ENCODE measurements around the gene TAS2R50. TPM values are rescaled to one million over a fixed set of nuclear protein-coding genes. Genes with fewer than 3 reads are reported as not detected.

The TAS2R50 gene
- total and polyA plus RNA-seq, 9 of the 15 experiments (the other 6 are each of a cell fraction or from before 2014, with no cell fraction given): 0.06 to 1.3 (median 0.42) TPM; not detected in 3

DNA sequence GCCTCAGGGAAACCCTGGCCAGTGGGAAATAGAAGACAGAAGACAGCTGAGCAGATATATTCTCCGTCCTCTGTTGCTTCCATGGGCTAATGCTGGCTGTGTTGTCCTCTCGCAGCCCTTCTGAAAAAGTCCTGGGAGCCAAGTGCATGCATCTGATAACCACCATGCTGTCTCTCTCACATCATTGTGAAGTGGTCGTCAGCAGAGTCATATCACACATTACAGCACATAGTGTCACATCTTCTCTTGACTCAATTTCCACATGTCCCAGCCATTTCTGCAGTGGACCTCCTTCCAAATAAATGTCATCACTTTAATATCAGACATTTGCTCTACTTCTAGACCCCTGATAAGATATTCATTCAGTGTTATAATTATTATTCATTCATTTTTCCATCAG is 7.6 kb upstream of the TAS2R50 start:
- intact Hi-C loops (cut with micrococcal nuclease): no loop called here
- FAIRE-seq: no peak
- WGBS (ENCODE audit: insufficient coverage, low coverage, missing lambda C conversion rate): no CpG with 5 or more reads among the region's 3 CpGs

More for the DNA sequence above, 7.6 kb upstream of the TAS2R50 start:
- Histone ChIP-seq H3K36me3 (ENCODE audit: control insufficient read depth, insufficient read depth, low read length) (peaks cover 4% of the 10 kb centered on the region; the same call in 1 of the 3 replicates), H3K4me2 (ENCODE audit: insufficient read depth, low read length) (no peak overlapping the region), H3K9me3 (replicated peaks; ENCODE audit: control insufficient read depth, insufficient read depth, low read depth, low read length) (no peaks in the 10 kb centered on the region), H3K27me3 (ENCODE audit: control insufficient read depth in 2 of 2, insufficient read depth in 2 of 2, low read length in 2 of 2) (no peaks in the 10 kb centered on the region), H3K79me2 (ENCODE audit: control insufficient read depth, insufficient read depth, low read length) (no peaks in the 10 kb centered on the region), H3K9me1 (ENCODE audit: control insufficient read depth, insufficient read depth, low read length) (no peaks in the 10 kb centered on the region), H3K27ac (ENCODE audit: extremely low read depth, low read depth, low read length) (no peak overlapping the region), H3K4me3 (no peak overlapping the region), H2AFZ (ENCODE audit: low read depth, low read length) (no peak overlapping the region), H3K9ac (ENCODE audit: insufficient read depth in 1 of 2, low read depth in 2 of 2, low read length in 2 of 2) (no peak overlapping the region), H4K20me1 (replicated peaks; ENCODE audit: control insufficient read depth, insufficient read depth, low read length) (no peaks in the 10 kb centered on the region), H3K4me1 (replicated peaks in 1 of 2; ENCODE audit: control insufficient read depth in 2 of 2, insufficient read depth in 2 of 2, low read length in 2 of 2) (no peaks in the 10 kb centered on the region)
- no TSS peak for BruUV-seq (replicated peaks)
- in situ Hi-C loops (cut with MboI): no loop called here
- TF ChIP-seq ZNF143 (CRISPR knock-in tag; IDR thresholded peaks at IDR 0.05) (no peak), ZNF695 (CRISPR knock-in tag; IDR thresholded peaks at IDR 0.05) (no peak), NCOA2 (IDR thresholded peaks at IDR 0.05; ENCODE audit: partially characterized antibody in 2 of 2) (no peak), TAF15 (IDR thresholded peaks at IDR 0.05; ENCODE audit: low read depth, low read length) (no peak), ARHGAP35 (IDR thresholded peaks at IDR 0.05; ENCODE audit: partially characterized antibody) (no peak), FOXM1 (IDR thresholded peaks at IDR 0.05; ENCODE audit: low read depth) (no peak), FOXM1 (CRISPR knock-in tag; IDR thresholded peaks at IDR 0.05; ENCODE audit: low read depth) (no peak), FOXJ3 (CRISPR knock-in tag; IDR thresholded peaks at IDR 0.05) (no peak), ZNF3 (CRISPR knock-in tag; IDR thresholded peaks at IDR 0.05) (no peak), SIN3B (IDR thresholded peaks at IDR 0.05; ENCODE audit: low read depth) (no peak), CHD4 (IDR thresholded peaks at IDR 0.05; ENCODE audit: insufficient read depth, insufficient replicate concordance, low read depth, low read length, poor library complexity, severe bottlenecking) (no peak), SAP30 (IDR thresholded peaks at IDR 0.05; ENCODE audit: borderline replicate concordance, insufficient read depth, low read depth, low read length, poor library complexity, severe bottlenecking) (no peak)
- TF ChIP-seq, protein P1, sequence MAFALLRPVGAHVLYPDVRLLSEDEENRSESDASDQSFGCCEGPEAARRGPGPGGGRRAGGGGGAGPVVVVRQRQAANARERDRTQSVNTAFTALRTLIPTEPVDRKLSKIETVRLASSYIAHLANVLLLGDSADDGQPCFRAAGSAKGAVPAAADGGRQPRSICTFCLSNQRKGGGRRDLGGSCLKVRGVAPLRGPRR (CRISPR knock-in tag; IDR thresholded peaks at IDR 0.05): no peak
- TF ChIP-seq, protein P2, sequence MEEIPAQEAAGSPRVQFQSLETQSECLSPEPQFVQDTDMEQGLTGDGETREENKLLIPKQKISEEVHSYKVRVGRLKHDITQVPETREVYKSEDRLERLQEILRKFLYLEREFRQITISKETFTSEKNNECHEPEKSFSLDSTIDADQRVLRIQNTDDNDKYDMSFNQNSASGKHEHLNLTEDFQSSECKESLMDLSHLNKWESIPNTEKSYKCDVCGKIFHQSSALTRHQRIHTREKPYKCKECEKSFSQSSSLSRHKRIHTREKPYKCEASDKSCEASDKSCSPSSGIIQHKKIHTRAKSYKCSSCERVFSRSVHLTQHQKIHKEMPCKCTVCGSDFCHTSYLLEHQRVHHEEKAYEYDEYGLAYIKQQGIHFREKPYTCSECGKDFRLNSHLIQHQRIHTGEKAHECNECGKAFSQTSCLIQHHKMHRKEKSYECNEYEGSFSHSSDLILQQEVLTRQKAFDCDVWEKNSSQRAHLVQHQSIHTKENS (CRISPR knock-in tag; IDR thresholded peaks at IDR 0.05): no peak
- ChIA-PET CTCF (ENCODE audit: low intra/inter-chr PET ratio) (no interaction called here), POLR2A (no interaction called here)
- DNase-seq (ENCODE audit: extremely low read depth in 1 of 4, low spot score in 3 of 4): no peak
- ATAC-seq: no peak
